Breast epithelium (tissue), 3 donors: ENCODE measurements around the gene DOCK6.

Source experiments
- POLR2A ChIP-seq: fragments of 450-650 bp; IDR thresholded peaks from one replicate; pipeline ENCODE4 v1.6.1; 2016; ENCODE audit warnings: antibody characterized with exemption, mild to moderate bottlenecking, moderate library complexity
- TF ChIP-seq, protein P1 (sequence below), 3 donors: fragments of 450-650 bp; IDR thresholded peaks; one replicate each; pipeline ENCODE4 v1.5.1; 2016 to 2017; ENCODE audit warnings: antibody characterized with exemption in 3 of 3, mild to moderate bottlenecking in 3 of 3, moderate library complexity in 3 of 3

DNA sequence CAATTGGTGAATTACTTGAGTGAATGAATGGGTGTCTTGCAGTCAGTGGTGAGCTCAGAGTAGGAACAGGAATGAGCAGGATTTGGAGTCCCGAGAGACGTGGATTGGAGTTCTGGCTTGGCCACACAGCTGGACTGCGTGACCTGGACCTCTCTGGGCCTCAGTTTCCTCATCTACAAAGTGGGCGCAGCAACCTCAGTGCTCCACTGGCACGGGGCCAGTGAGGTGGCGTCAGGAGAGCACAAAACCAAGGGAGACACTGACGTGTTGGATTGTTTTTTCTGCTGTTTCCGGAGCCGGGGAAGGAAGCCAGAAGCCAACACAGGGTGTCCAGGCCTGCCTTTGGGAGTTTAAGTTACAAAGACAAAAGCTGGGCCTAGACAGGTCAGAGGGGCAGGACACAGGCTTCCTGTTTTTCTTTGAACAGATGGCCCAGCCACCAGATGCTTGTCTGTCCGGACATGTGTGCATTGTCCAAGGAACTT lies 6.5 kb upstream of the DOCK6 start:
- TF ChIP-seq, protein P1, sequence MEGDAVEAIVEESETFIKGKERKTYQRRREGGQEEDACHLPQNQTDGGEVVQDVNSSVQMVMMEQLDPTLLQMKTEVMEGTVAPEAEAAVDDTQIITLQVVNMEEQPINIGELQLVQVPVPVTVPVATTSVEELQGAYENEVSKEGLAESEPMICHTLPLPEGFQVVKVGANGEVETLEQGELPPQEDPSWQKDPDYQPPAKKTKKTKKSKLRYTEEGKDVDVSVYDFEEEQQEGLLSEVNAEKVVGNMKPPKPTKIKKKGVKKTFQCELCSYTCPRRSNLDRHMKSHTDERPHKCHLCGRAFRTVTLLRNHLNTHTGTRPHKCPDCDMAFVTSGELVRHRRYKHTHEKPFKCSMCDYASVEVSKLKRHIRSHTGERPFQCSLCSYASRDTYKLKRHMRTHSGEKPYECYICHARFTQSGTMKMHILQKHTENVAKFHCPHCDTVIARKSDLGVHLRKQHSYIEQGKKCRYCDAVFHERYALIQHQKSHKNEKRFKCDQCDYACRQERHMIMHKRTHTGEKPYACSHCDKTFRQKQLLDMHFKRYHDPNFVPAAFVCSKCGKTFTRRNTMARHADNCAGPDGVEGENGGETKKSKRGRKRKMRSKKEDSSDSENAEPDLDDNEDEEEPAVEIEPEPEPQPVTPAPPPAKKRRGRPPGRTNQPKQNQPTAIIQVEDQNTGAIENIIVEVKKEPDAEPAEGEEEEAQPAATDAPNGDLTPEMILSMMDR (IDR thresholded peaks at IDR 0.05), result no peak
- TF ChIP-seq POLR2A, result no peak
